ENCODE data around the gene TAS2R39. TPM values are rescaled to one million over a fixed set of nuclear protein-coding genes. Genes with fewer than 3 reads are reported as not detected.
"Not testable (repeated sequence)": the region's sequence is repeated elsewhere in the genome, so short reads cannot be mapped to it uniquely, and the experiment has no call there.

Gene TAS2R39
- total RNA-seq, result not detected

GRCh38 chr7:143183024-143183423, at the start of gene TAS2R39:
TSS of gene TAS2R39 (plus strand) at chr7:143183419. CDS start at chr7:143183419, 0 bp downstream.
- DNase-seq, result no peak

GRCh38 chr7:143147070-143147469, 36.1 kb upstream of the TAS2R39 start:
- DNase-seq, result no peak

- DNase-seq, result no peak
These were observed 35.2 kb upstream of the TAS2R39 start for GRCh38 chr7:143148050-143148449.

- no peak for DNase-seq
These were observed 34.6 kb upstream of the TAS2R39 start for GRCh38 chr7:143148651-143149050.

GRCh38 chr7:143150696-143151095, 32.5 kb upstream of the TAS2R39 start:
- DNase-seq, result not testable (repeated sequence)

GRCh38 chr7:143158617-143159016, 24.6 kb upstream of the TAS2R39 start:
- not testable (repeated sequence) for DNase-seq

GRCh38 chr7:143171697-143172096, 11.5 kb upstream of the TAS2R39 start:
- no peak for DNase-seq

- DNase-seq, result no peak
These were observed 10.9 kb upstream of the TAS2R39 start for GRCh38 chr7:143172354-143172753.

GRCh38 chr7:143176128-143176527, 7.1 kb upstream of the TAS2R39 start:
- no peak for DNase-seq

- DNase-seq, result no peak
These were observed 5.7 kb upstream of the TAS2R39 start for GRCh38 chr7:143177374-143178119.

GRCh38 chr7:143180771-143181170, 2.4 kb upstream of the TAS2R39 start:
- not testable (repeated sequence) for DNase-seq

- no peak for DNase-seq
These were observed 1.9 kb upstream of the TAS2R39 start for GRCh38 chr7:143181349-143181748.

- no peak for DNase-seq
These were observed 2.3 kb downstream of the TAS2R39 start for GRCh38 chr7:143185551-143185950.

GRCh38 chr7:143188994-143189393, 5.8 kb downstream of the TAS2R39 start:
- DNase-seq, result no peak

GRCh38 chr7:143193880-143194279, 10.7 kb downstream of the TAS2R39 start:
- DNase-seq, result no peak

- DNase-seq, result no peak
These were observed 15.8 kb downstream of the TAS2R39 start for GRCh38 chr7:143199040-143199439.

GRCh38 chr7:143202161-143202560, 18.9 kb downstream of the TAS2R39 start:
- no peak for DNase-seq

GRCh38 chr7:143203386-143203785, 20.2 kb downstream of the TAS2R39 start:
- no peak for DNase-seq

- DNase-seq, result no peak
These were observed 22.5 kb downstream of the TAS2R39 start for GRCh38 chr7:143205560-143206293.

GRCh38 chr7:143210541-143210940, 27.3 kb downstream of the TAS2R39 start:
- DNase-seq, result no peak

GRCh38 chr7:143213478-143213877, 30.3 kb downstream of the TAS2R39 start:
- DNase-seq, result not testable (repeated sequence)

- DNase-seq, result peak; percentile 15
These were observed 31.8 kb downstream of the TAS2R39 start for GRCh38 chr7:143214789-143215679.

- DNase-seq, result peak; percentile 71
These were observed 32.9 kb downstream of the TAS2R39 start for GRCh38 chr7:143216151-143216550.

All from occipital lobe (tissue), 2 donors.